Activated CD4-positive, alpha-beta memory T cell treated with anti-CD3 and anti-CD28 coated beads, Interleukin-2, amount 10 ng/mL, durations not matched to agents 7 days and 5 days (primary cell): Measurements from ENCODE around the gene KIAA0930. TPM values are rescaled to one million over a fixed set of nuclear protein-coding genes. Genes with fewer than 3 reads are reported as not detected.
A peak's percentile ranks its signal among the peaks of the same experiment; 100 is the strongest.
"Not testable (repeated sequence)": the region's sequence is repeated elsewhere in the genome, so short reads cannot be mapped to it uniquely, and the experiment has no call there.

Source experiments
- CTCF ChIA-PET: fragments of 350-600 bp; sonication (Branson Sonifier 250); formaldehyde crosslinking; loops from one replicate; lab custom pipeline; 2021; ENCODE audit warnings: antibody characterized with exemption, inconsistent platforms; lab: Charles Lee
- POLR2A ChIA-PET: fragments of 350-600 bp; sonication (Branson Sonifier 250); formaldehyde crosslinking; loops from one replicate; lab custom pipeline; 2021; ENCODE audit warnings: antibody characterized with exemption; lab: Charles Lee
- DNase-seq: peaks from one replicate; pipeline ENCODE4 v3.0.0-alpha.2; 2020
- H3K27ac Mint-ChIP-seq: one replicate; pipeline ENCODE4 v1.8.0; 2021; ENCODE audit warnings: mild to moderate bottlenecking, mixed read lengths
- H3K27me3 Mint-ChIP-seq: one replicate; pipeline ENCODE4 v1.8.0; 2021; ENCODE audit warnings: mixed read lengths
- H3K36me3 Mint-ChIP-seq: one replicate; pipeline ENCODE4 v1.8.0; 2021; ENCODE audit warnings: low read depth, mixed read lengths
- H3K4me1 Mint-ChIP-seq: one replicate; pipeline ENCODE4 v1.8.0; 2021; ENCODE audit warnings: mixed read lengths
- H3K4me3 Mint-ChIP-seq: one replicate; pipeline ENCODE4 v1.8.0; 2021; ENCODE audit warnings: mild to moderate bottlenecking, mixed read lengths
- H3K9me3 Mint-ChIP-seq: one replicate; pipeline ENCODE4 v1.8.0; 2021; ENCODE audit warnings: mixed read lengths
- total RNA-seq, 2 experiments: library from RNA; stranded (reverse); gene quantifications; one replicate each; pipeline ENCODE4 v1.2.3, GENCODE V29; 2021

Gene KIAA0930
- total RNA-seq, result 10 to 100 TPM; 22.2 to 30.0 TPM

DNA sequence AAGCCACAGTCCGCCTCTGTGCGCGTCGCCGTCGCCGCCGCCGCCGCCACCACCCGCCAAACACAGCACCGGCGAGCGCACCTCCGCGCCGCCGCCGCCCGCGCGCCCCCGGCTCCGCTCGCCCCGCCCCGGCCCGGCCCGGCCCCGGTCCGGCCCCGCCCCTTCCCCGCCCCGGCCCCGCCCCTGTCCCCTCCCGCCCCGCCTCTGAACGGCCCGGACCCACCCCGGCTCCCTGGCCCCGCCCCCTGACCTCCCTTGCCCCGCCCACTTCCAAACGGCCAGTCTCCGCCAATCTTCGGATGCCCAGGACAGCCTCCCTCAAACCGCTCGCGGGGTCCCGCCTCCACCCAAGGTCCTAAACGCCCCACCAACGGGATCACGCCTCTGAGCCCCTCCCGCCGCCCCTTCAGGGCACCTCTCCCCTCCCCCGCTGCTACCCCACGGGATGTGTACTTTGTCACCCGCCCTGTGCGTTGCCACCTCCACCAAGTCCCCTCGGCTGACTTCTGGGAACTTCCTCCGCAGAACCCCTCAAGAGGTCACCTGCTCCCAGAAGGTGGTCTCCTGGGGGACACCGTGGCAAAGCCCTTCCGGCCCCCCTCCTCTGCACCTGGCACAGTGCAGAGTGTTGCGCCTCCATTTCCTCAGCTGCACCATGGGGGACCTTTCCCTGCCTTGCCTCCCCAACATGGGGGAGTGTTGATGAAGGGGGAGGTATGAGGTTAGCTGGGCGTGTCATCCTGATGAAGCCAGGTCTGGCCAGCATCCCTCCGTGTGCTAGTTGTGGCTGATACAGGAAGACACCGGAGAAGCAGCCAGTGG lies at the start of gene KIAA0930:
KIAA0930 (minus strand) TSS at position 85 of the 822 bp plus-strand sequence. CDS start 191 bp downstream, outside the sequence.
- Mint-ChIP-seq H3K36me3 (peaks cover 4% of the 10 kb centered on the region), H3K4me1 (peaks cover 29% of the 10 kb centered on the region), H3K9me3 (no peaks in the 10 kb centered on the region), H3K27ac (peak within 1 kb of the TSS; percentile 76), H3K4me3 (peak within 1 kb of the TSS; percentile 88), H3K27me3 (no peaks in the 10 kb centered on the region)
- peak; percentile 86 for DNase-seq
- CTCF ChIA-PET, result no interaction called here
- POLR2A ChIA-PET, result no interaction called here

- Mint-ChIP-seq H3K27ac (no peak overlapping the region), H3K36me3 (no peaks in the 10 kb centered on the region), H3K4me1 (no peaks in the 10 kb centered on the region), H3K27me3 (peaks cover 18% of the 10 kb centered on the region), H3K9me3 (no peaks in the 10 kb centered on the region), H3K4me3 (no peak overlapping the region)
- ChIA-PET CTCF (no interaction called here), POLR2A (no interaction called here)
- DNase-seq, result no peak
Measured at GRCh38 chr22:45286854-45287551, 46.3 kb upstream of the KIAA0930 start.

DNA sequence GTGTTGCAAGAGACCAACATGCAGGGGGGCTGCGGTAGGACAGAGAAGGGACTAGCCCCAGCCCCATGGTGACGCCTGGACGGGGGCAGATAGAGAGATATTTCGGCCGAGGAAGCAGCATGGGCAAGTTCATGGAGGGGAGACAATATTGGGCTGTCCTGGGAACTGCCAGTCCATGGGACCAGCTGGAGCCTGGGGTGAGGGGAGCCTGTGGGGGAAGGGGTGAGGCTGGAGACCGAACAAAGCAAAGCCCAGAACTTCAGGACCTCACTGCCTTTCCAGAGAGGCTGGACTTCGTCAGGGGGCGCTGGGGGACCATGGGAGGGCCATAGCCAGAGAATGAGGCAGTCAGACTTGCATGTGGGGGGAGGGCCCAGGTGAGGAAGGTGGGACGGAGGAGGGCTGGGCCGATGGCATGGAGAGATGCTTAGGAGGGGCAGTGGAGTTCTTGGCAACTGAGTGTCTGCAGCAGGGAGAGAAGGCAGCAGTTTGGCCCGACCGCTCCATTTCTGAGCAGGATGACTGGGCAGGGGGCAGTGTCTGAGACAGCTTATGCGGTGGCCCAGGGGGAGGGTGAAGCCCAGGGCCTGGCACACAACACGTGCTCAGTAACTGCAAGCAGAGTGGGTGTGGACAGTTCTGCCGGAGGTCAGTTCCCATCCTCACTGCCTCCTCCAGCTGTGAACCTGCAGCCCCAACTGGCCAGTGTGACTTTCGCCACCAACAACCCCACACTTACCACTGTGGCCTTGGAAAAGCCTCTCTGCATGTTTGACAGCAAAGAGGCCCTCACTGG lies 44.8 kb upstream of the KIAA0930 start:
- CTCF ChIA-PET, result no interaction called here

GRCh38 chr22:45284705-45285262 lies 44.1 kb upstream of the KIAA0930 start, which contains the start of gene UPK3A:
Gene UPK3A (plus strand): TSS chr22:45284949. CDS start chr22:45285014, 65 bp downstream.
- Mint-ChIP-seq H3K27ac (no peak within 1 kb of the TSS), H3K9me3 (no peaks in the 10 kb centered on the region), H3K36me3 (no peaks in the 10 kb centered on the region), H3K27me3 (peaks cover 24% of the 10 kb centered on the region), H3K4me3 (no peak within 1 kb of the TSS), H3K4me1 (peaks cover 6% of the 10 kb centered on the region)
- peak; percentile 52 for DNase-seq
- POLR2A ChIA-PET, result no interaction called here
- CTCF ChIA-PET, result no interaction called here

More for the DNA sequence above, 44.8 kb upstream of the KIAA0930 start:
- POLR2A ChIA-PET, result no interaction called here
- Mint-ChIP-seq H3K27ac (no peak overlapping the region), H3K4me3 (no peak overlapping the region), H3K36me3 (no peaks in the 10 kb centered on the region), H3K4me1 (peaks cover 2% of the 10 kb centered on the region), H3K9me3 (no peaks in the 10 kb centered on the region), H3K27me3 (peaks cover 24% of the 10 kb centered on the region)
- DNase-seq, result no peak

- ChIA-PET CTCF (no interaction called here), POLR2A (no interaction called here)
- Mint-ChIP-seq H3K36me3 (no peaks in the 10 kb centered on the region), H3K4me3 (no peak overlapping the region), H3K27me3 (peaks cover 23% of the 10 kb centered on the region), H3K9me3 (no peaks in the 10 kb centered on the region), H3K27ac (no peak overlapping the region), H3K4me1 (peaks cover 6% of the 10 kb centered on the region)
- no peak for DNase-seq
Measured at GRCh38 chr22:45281010-45281409, 40.3 kb upstream of the KIAA0930 start.

DNA sequence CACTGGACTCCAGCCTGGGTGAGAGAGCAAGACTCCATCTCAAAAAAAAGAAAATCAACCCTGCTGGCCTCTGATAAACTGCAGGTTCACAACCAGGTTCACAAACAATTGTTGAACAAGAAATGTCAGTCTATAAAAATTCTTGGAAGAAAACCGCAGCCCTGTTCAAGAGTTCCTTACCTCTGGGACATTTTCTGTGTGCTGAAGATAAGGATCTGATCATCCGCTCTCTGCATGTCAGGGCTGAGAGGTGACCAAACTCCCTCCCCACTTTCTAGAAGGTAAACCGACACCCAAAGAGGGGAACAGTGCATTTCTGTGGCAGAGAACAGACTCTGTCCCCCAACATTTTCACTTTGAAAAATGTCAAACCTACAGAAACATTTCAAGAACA lies 39.9 kb upstream of the KIAA0930 start:
- H3K4me3 Mint-ChIP-seq, result no peak overlapping the region
- H3K27me3 Mint-ChIP-seq, result peaks cover 22% of the 10 kb centered on the region
- no peaks in the 10 kb centered on the region for H3K9me3 Mint-ChIP-seq
- ChIA-PET POLR2A (no interaction called here), CTCF (no interaction called here)
- peaks cover 6% of the 10 kb centered on the region for H3K4me1 Mint-ChIP-seq
- H3K36me3 Mint-ChIP-seq, result no peaks in the 10 kb centered on the region
- H3K27ac Mint-ChIP-seq, result no peak overlapping the region
- no peak for DNase-seq

GRCh38 chr22:45278125-45278524 lies 37.4 kb upstream of the KIAA0930 start:
- no peak for DNase-seq
- peaks cover 6% of the 10 kb centered on the region for H3K4me1 Mint-ChIP-seq
- H3K4me3 Mint-ChIP-seq, result no peak overlapping the region
- no peaks in the 10 kb centered on the region for H3K9me3 Mint-ChIP-seq
- ChIA-PET CTCF (no interaction called here), POLR2A (no interaction called here)
- H3K36me3 Mint-ChIP-seq, result no peaks in the 10 kb centered on the region
- H3K27ac Mint-ChIP-seq, result no peak overlapping the region
- peaks cover 9% of the 10 kb centered on the region for H3K27me3 Mint-ChIP-seq

DNA sequence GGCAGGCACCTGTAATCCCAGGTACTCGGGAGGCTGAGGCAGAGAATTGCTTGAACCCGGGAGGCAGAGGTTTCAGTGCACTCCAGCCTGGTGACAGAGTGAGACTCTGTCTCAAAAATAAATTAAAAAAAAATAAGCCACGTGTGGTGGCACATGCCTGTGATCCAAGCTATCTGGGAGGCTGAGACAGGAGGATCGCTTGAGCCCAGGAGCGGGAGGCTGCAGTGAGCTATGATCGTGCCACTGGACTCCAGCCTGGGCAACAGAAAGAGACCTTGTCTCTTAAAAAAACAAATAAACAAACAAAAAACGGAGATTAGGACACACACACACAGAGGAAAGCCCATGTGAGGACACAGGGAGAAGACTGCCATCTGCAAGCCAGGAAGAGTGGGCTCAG lies 37.0 kb upstream of the KIAA0930 start:
- H3K27ac Mint-ChIP-seq, H3K36me3 Mint-ChIP-seq, POLR2A ChIA-PET, H3K27me3 Mint-ChIP-seq, DNase-seq, H3K4me3 Mint-ChIP-seq, CTCF ChIA-PET, H3K9me3 Mint-ChIP-seq, H3K4me1 Mint-ChIP-seq: not testable (repeated sequence)

- ChIA-PET CTCF (no interaction called here), POLR2A (no interaction called here)
- DNase-seq, result no peak
- Mint-ChIP-seq H3K4me1 (peaks cover 6% of the 10 kb centered on the region), H3K27ac (no peak overlapping the region), H3K27me3 (peaks cover 5% of the 10 kb centered on the region), H3K36me3 (no peaks in the 10 kb centered on the region), H3K4me3 (no peak overlapping the region), H3K9me3 (no peaks in the 10 kb centered on the region)
Measured at GRCh38 chr22:45276507-45277105, 35.9 kb upstream of the KIAA0930 start.

- Mint-ChIP-seq H3K36me3 (no peaks in the 10 kb centered on the region), H3K27me3 (peaks cover 20% of the 10 kb centered on the region), H3K9me3 (no peaks in the 10 kb centered on the region)
Measured at GRCh38 chr22:45273452-45274075, 32.9 kb upstream of the KIAA0930 start.

DNA sequence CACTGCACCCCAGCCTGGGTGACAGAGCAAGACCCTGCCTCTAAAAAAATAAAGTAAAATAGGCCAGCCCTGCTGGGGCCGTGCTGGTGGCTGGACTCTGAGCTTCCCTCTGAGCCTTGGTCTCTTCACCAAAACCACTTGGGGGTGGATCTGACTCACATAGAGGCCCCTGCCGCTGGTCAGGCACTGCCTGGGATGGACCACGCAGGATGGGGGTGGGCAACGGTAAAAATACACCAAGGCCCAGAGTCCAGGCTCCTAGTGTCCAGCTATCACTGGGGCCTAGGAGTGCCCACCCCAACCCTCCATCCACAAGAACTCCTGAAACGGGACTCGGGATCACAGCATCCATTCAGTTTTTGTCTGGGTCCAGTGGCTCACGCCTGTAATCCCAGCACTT lies 31.8 kb upstream of the KIAA0930 start:
- POLR2A ChIA-PET, result interaction anchor here (1.5 kb wide), 1 partner anchor 62 kb away, joined by 3 read pairs; no protein-coding TSS in a partner anchor

More at GRCh38 chr22:45273452-45274075, 32.9 kb upstream of the KIAA0930 start:
- Mint-ChIP-seq H3K27ac (no peak overlapping the region), H3K4me1 (peaks cover 6% of the 10 kb centered on the region), H3K4me3 (no peak overlapping the region)
- no peak for DNase-seq
- ChIA-PET CTCF (interaction anchor here (0.6 to 1.7 kb wide), 2 partner anchors 39 to 164 kb away, joined by 3 to 7 read pairs; no protein-coding TSS in a partner anchor), POLR2A (no interaction called here)

More for the DNA sequence above, 31.8 kb upstream of the KIAA0930 start:
- Mint-ChIP-seq H3K27ac (no peak overlapping the region), H3K4me3 (no peak overlapping the region), H3K4me1 (peaks cover 8% of the 10 kb centered on the region), H3K36me3 (no peaks in the 10 kb centered on the region), H3K9me3 (no peaks in the 10 kb centered on the region), H3K27me3 (peaks cover 21% of the 10 kb centered on the region)
- CTCF ChIA-PET, result no interaction called here
- DNase-seq, result no peak
